Measurements from ENCODE around the gene BTF3. TPM values are rescaled to one million over a fixed set of nuclear protein-coding genes. Genes with fewer than 3 reads are reported as not detected.

Gene BTF3
- total and polyA plus RNA-seq, 2 of the 13 experiments (the other 11 are each of a cell fraction or from before 2014, with no cell fraction given), result 557 to 698 TPM

DNA sequence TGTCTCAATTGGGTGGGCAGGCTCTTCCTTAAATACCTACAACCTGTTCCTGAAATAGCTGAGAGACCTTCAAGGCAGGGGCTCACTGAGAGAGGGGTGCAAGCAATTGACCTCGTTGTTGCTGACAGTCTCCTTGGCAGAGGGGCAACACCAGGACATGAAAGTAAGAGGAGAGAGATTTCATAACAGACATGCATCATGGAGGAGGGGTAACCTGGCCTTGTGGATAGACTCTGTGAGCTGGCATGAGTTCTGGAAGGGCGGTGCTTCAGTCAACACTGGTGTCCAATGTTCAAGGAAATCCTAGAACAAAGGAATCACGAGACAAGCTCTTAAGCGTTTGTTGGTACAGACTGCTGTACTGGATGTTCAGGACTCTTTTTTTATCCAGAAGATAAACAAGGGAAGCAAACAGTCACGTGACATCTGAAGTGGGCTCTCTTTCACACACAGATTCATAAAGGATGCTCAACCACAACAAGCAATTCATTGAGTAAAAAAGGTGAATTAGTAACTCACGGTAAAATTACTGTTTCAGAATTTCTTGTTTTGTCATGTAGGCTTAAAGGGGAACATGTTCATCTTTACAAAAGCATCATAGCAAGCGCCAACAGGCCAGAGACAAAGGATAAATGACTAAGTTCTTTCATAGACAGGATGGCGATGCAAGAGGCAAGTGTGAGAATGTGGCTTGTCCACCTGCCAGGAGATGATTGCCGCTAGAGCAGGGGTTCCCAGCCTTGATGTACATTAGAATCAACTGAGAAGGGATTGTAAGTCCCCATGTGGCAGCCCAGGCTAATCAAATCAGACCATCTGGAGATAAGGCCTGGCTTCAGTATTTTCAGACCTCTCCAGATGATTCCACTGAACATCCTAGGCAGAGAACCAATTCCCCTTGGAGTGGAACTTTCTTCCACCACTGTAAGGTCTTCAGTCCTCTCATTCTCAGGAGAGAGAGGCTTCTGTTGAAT, 46.5 kb downstream of the BTF3 start (continued):
- TF ChIP-seq XRCC5 (optimal IDR thresholded peaks at IDR 0.05; ENCODE audit: low read length) (no peak), ZNF143 (CRISPR knock-in tag; IDR thresholded peaks at IDR 0.05) (no peak), KDM4B (CRISPR knock-in tag; IDR thresholded peaks at IDR 0.05) (no peak), ZNF775 (CRISPR knock-in tag; IDR thresholded peaks at IDR 0.05; ENCODE audit: borderline replicate concordance) (0 out of 2 replicates have a peak, but pooled peaks have one; percentile 56), SIX1 (CRISPR knock-in tag; IDR thresholded peaks at IDR 0.05; ENCODE audit: borderline replicate concordance) (peak; percentile 85; the same call in 1 of the 2 replicates), ZNF563 (CRISPR knock-in tag; IDR thresholded peaks at IDR 0.05) (0 out of 2 replicates have a peak, but pooled peaks have one; percentile 11), NR3C1 (CRISPR knock-in tag; IDR thresholded peaks at IDR 0.05) (no peak), HOXD1 (CRISPR knock-in tag; IDR thresholded peaks at IDR 0.05) (no peak), ZFY (CRISPR knock-in tag; IDR thresholded peaks at IDR 0.05) (peak; percentile 35; the same call in 1 of the 2 replicates), ZNF782 (CRISPR knock-in tag; IDR thresholded peaks at IDR 0.05; ENCODE audit: borderline replicate concordance) (no peak; the same call in 1 of the 2 replicates), TAF15 (IDR thresholded peaks at IDR 0.05; ENCODE audit: low read depth, low read length, poor library complexity, severe bottlenecking) (no peak), ZSCAN21 (CRISPR knock-in tag; IDR thresholded peaks at IDR 0.05; ENCODE audit: borderline replicate concordance) (peak; percentile 87), PAF1 (CRISPR knock-in tag; IDR thresholded peaks at IDR 0.05) (no peak), SIN3A (IDR thresholded peaks at IDR 0.05; ENCODE audit: borderline replicate concordance, low read depth, low read length) (0 out of 2 replicates have a peak, but pooled peaks have one; percentile 62), MEIS2 (CRISPR knock-in tag; IDR thresholded peaks at IDR 0.05) (no peak), ZNF530 (CRISPR knock-in tag; IDR thresholded peaks at IDR 0.05; ENCODE audit: low read depth) (no peak), TMF1 (CRISPR knock-in tag; IDR thresholded peaks at IDR 0.05; ENCODE audit: low read depth) (peak; percentile 55; the same call in 1 of the 2 replicates), KMT2A (CRISPR knock-in tag; IDR thresholded peaks at IDR 0.05) (peak; percentile 40; the same call in 1 of the 2 replicates), ONECUT2 (CRISPR knock-in tag; IDR thresholded peaks at IDR 0.05) (no peak), SP140L (CRISPR knock-in tag; IDR thresholded peaks at IDR 0.05; ENCODE audit: borderline replicate concordance) (0 out of 2 replicates have a peak, but pooled peaks have one; percentile 43)
- TF ChIP-seq, protein P1, sequence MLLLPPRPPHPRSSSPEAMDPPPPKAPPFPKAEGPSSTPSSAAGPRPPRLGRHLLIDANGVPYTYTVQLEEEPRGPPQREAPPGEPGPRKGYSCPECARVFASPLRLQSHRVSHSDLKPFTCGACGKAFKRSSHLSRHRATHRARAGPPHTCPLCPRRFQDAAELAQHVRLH (CRISPR knock-in tag; IDR thresholded peaks at IDR 0.05; ENCODE audit: borderline replicate concordance, low read depth), result no peak; the same call in 1 of the 2 replicates
- TF ChIP-seq, protein P2, sequence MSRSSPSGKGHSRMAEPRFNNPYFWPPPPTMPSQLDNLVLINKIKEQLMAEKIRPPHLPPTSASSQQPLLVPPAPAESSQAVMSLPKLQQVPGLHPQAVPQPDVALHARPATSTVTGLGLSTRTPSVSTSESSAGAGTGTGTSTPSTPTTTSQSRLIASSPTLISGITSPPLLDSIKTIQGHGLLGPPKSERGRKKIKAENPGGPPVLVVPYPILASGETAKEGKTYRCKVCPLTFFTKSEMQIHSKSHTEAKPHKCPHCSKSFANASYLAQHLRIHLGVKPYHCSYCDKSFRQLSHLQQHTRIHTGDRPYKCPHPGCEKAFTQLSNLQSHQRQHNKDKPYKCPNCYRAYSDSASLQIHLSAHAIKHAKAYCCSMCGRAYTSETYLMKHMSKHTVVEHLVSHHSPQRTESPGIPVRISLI (CRISPR knock-in tag; IDR thresholded peaks at IDR 0.05; ENCODE audit: borderline replicate concordance), result peak; percentile 99
- TF ChIP-seq, protein P3, sequence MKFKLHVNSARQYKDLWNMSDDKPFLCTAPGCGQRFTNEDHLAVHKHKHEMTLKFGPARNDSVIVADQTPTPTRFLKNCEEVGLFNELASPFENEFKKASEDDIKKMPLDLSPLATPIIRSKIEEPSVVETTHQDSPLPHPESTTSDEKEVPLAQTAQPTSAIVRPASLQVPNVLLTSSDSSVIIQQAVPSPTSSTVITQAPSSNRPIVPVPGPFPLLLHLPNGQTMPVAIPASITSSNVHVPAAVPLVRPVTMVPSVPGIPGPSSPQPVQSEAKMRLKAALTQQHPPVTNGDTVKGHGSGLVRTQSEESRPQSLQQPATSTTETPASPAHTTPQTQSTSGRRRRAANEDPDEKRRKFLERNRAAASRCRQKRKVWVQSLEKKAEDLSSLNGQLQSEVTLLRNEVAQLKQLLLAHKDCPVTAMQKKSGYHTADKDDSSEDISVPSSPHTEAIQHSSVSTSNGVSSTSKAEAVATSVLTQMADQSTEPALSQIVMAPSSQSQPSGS (CRISPR knock-in tag; IDR thresholded peaks at IDR 0.05), result peak; percentile 80
- TF ChIP-seq, protein P4, sequence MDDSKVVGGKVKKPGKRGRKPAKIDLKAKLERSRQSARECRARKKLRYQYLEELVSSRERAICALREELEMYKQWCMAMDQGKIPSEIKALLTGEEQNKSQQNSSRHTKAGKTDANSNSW (CRISPR knock-in tag; IDR thresholded peaks at IDR 0.05; ENCODE audit: borderline replicate concordance), result no peak
- TF ChIP-seq, protein P5, sequence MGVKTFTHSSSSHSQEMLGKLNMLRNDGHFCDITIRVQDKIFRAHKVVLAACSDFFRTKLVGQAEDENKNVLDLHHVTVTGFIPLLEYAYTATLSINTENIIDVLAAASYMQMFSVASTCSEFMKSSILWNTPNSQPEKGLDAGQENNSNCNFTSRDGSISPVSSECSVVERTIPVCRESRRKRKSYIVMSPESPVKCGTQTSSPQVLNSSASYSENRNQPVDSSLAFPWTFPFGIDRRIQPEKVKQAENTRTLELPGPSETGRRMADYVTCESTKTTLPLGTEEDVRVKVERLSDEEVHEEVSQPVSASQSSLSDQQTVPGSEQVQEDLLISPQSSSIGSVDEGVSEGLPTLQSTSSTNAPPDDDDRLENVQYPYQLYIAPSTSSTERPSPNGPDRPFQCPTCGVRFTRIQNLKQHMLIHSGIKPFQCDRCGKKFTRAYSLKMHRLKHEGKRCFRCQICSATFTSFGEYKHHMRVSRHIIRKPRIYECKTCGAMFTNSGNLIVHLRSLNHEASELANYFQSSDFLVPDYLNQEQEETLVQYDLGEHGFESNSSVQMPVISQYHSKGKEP (CRISPR knock-in tag; IDR thresholded peaks at IDR 0.05), result no peak
